ENCODE results near the gene ARHGEF19. TPM values are rescaled to one million over a fixed set of nuclear protein-coding genes. Genes with fewer than 3 reads are reported as not detected.

Gene ARHGEF19
- total and polyA plus RNA-seq, 10 of the 15 experiments (the other 5 are each of a cell fraction or from before 2014, with no cell fraction given), result 0.15 to 2.9 (median 0.67) TPM; not detected in 1

DNA sequence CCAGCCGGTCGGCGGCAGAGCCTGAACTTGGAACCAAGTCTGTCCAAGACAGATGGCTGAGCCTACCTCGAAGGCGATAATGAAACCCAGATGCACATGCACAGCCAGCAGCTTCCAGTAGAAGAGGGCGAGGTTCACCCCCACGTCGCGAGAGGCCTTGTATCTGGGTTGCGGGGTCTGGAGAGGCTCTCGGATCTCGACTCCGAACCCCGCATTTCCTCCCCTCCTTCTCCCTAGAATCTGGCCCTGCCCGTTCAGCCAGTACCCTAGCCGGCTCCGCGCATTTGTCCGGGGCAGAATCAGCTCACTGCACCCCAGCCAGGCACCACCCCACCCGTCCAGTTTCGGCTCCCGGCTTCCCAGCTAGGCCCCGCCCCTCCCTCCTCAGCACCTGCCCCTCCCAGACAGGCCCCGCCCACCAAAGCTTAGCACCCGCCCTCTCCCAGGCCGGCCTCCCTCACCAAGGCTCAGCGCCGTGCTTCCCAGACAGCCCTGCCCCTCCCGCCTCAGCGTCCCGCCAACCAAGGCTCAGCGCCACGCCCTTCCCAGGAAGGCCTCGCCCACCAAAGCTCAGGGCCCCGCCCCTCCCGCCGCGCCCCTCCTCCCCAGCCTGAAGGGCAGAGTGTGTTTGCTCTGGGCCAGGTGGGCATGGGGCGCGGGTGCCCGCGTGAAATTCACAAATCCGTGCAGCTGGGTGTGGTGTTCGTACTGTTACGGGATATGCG lies 4.8 kb upstream of the ARHGEF19 start:
- H3K4me3 ChIP-seq, result peak overlapping the region; percentile 61; the same call in 1 of the 2 replicates
- in situ Hi-C loops (cut with MboI), result no loop called here
- intact Hi-C loops (cut with micrococcal nuclease; ENCODE audit: unreplicated experiment), result no loop called here
- peaks cover 5% of the 10 kb centered on the region; the same call in 1 of the 2 replicates for H3K4me1 ChIP-seq (ENCODE audit: control insufficient read depth, insufficient read depth, low read length)
- no peaks in the 10 kb centered on the region for H4K20me1 ChIP-seq (ENCODE audit: control insufficient read depth, insufficient read depth)
- SMC1A ChIA-PET (ENCODE audit: uncharacterized antibody, unreplicated experiment), result interaction anchor here (0.6 to 1.2 kb wide), 3 partner anchors 21 to 139 kb away, joined by 3 read pairs; partner anchors contain the start of gene FBXO42
- POLR2A ChIA-PET, result interaction anchor here (0.6 to 2.3 kb wide), 10 partner anchors 10 to 645 kb away, joined by 3 to 15 read pairs (median 5); partner anchors contain the start of genes CPLANE2 and FBXO42
- DNase-seq (ENCODE audit: low read depth, low spot score) (peak; percentile 78), ATAC-seq (peak; percentile 99), FAIRE-seq (peak; percentile 85)
- RAD21 ChIA-PET (ENCODE audit: unreplicated experiment), result interaction anchor here (0.7 to 1.8 kb wide), 8 partner anchors 11 to 146 kb away, joined by 3 to 9 read pairs (median 4); partner anchors contain the start of gene CPLANE2
- H3K9ac ChIP-seq (ENCODE audit: control insufficient read depth, insufficient read depth, low read length), result no peak overlapping the region
- CTCF ChIA-PET, result interaction anchor here (0.6 to 1.5 kb wide), 9 partner anchors 9 to 402 kb away, joined by 3 to 5 read pairs (median 3); no protein-coding TSS in a partner anchor
- H3K9me3 ChIP-seq (replicated peaks; ENCODE audit: control insufficient read depth, insufficient read depth, low read length), result no peaks in the 10 kb centered on the region
- H3K36me3 ChIP-seq (ENCODE audit: control insufficient read depth in 2 of 2, insufficient read depth in 2 of 2, low read length in 1 of 2), result no peaks in the 10 kb centered on the region
- peak overlapping the region; percentile 76 for H2AFZ ChIP-seq (ENCODE audit: control insufficient read depth, low read depth, low read length)
- WGBS (ENCODE audit: insufficient coverage, insufficient replicate concordance, low lambda C conversion rate, missing lambda C conversion rate), result 11% methylated on average over 42 of the region's 46 CpGs
- no peaks in the 10 kb centered on the region; a peak in 1 of 4 replicates for H3K27me3 ChIP-seq (replicated peaks in 1 of 2; ENCODE audit: control insufficient read depth in 2 of 2, insufficient read depth in 2 of 2, low read length in 1 of 2)
- H3K4me2 ChIP-seq (ENCODE audit: control insufficient read depth, insufficient read depth), result peak overlapping the region; percentile 81
- no TSS peak for BruUV-seq (replicated peaks)
- TF ChIP-seq SREBF2 (IDR thresholded peaks at IDR 0.05; ENCODE audit: low read length) (no peak), NFYB (IDR thresholded peaks at IDR 0.05; ENCODE audit: insufficient read depth, low read depth, low read length) (peak; percentile 16; the same call in 1 of the 2 replicates), BHLHE40 (IDR thresholded peaks at IDR 0.05; ENCODE audit: borderline replicate concordance in 1 of 2, low read depth in 2 of 2, low read length in 1 of 2) (0 out of 4 replicates have a peak, but pooled peaks of 1 of the 2 experiments have one; percentile 3), POLR2A (IDR thresholded peaks at IDR 0.05; ENCODE audit: low read depth, low read length) (peak; percentile 27; the same call in 1 of the 2 replicates), BRCA1 (IDR thresholded peaks at IDR 0.05; ENCODE audit: low read depth, low read length) (no peak), ETV6 (conservative IDR thresholded peaks at IDR 0.05 in 1 of 2, IDR thresholded peaks at IDR 0.05 in 1 of 2; ENCODE audit: borderline replicate concordance in 1 of 2, low read depth in 1 of 2) (no peak), CHD1 (IDR thresholded peaks at IDR 0.05; ENCODE audit: low read depth, low read length) (no peak), IKZF1 (conservative IDR thresholded peaks at IDR 0.05) (peak; percentile 36), CHD2 (IDR thresholded peaks at IDR 0.05; ENCODE audit: borderline replicate concordance, low read depth, low read length) (0 out of 2 replicates have a peak, but pooled peaks have one; percentile 19), HDGF (IDR thresholded peaks at IDR 0.05) (peak; percentile 90)
- H3K27ac ChIP-seq (ENCODE audit: control insufficient read depth, insufficient read depth), result no peak overlapping the region
- no peaks in the 10 kb centered on the region for H3K79me2 ChIP-seq (ENCODE audit: control insufficient read depth, insufficient read depth, low read length)

All from GM12878 (cell line).